ENCODE data around the gene MED13L.
A peak's percentile ranks its signal among the peaks of the same experiment; 100 is the strongest.
"Not testable (repeated sequence)": the region's sequence is repeated elsewhere in the genome, so short reads cannot be mapped to it uniquely, and the experiment has no call there.

Gene MED13L

DNA sequence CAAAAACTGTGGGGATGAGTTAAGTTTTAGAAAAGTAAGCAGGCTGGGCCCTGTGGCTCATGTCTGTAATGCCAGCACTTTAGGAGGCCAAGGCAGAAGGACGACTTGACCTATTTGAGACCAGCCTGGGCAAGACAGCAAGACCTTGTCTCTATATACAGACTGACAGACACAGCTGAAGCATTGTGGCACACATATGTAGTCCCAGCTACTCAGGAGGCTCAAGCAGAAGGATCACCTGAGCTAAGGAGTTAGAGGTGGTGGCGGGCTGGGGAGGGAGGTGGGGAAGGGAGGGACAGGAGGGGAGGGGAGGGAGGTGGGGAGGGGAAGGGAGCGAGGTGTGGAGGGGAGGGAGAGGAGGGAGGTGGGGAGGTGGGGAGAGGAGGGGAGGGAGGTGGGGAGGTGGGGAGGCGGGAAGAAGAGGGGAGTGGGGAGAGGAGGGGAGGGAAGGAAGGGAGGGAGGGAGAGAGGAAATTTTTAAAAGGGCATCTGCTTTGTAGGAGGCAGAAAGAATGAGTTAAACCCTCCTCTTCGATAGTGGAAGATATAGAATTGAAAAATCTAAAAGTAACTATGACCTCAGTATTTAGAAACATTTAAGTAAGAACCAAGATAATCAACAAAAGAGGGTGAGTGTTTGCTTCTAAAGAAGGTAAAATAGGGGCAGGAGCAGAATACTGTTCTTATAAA, 30.9 kb downstream of the MED13L start:
- DNase-seq = no peak

DNA sequence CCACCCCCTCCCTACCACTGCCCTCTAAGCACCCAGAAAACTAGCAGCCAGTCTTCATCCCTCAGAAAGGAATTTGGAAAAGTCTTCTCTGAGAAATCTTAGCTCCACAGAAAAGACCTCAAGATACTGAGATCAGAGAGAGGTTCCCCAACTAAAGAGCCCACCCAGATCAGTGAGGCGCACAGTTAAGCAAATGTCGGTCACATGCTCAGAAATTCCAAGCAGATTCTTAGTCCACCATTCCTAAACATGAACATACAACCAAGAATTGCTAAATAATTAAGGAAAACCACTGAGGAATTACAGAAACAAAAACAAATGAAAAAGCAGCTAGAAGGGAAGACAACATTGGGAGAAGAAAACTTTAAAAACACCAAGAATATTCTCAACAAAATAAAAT, 32.3 kb downstream of the MED13L start:
- no peak for DNase-seq

- DNase-seq = no peak
These were observed 32.9 kb downstream of the MED13L start for GRCh38 chr12:116244474-116245090.

GRCh38 chr12:116244001-116244400, 33.5 kb downstream of the MED13L start:
- peak; percentile 49 to 55 for DNase-seq

- no peak for DNase-seq
These were observed 34.8 kb downstream of the MED13L start for GRCh38 chr12:116242740-116243139.

DNA sequence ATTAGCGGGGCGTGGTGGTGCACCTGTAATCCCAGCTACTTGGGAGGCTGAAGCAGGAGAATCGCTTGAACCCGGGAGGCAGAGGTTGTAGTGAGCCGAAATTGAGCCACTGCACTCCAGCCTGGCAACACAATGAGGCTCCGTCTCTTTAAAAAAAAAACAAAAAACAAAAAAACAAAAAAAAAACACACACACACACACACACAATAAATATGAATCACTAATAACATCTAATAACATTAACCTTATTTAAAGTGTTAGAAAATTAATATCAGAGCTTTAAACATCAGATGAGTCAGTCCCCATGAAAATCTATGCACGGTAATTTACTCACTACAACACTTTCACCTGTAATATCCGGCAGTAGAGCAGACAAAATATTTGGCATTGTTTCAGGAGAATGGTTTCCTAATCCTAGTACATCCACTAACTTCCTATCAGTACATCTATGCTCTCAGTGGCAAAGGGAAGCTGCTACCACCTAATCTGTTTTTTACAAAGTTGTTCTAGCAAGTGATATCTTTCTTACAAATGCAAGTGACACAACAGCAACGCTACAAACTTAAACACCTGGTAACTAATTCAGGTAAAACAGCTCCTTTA, 36.2 kb downstream of the MED13L start:
- no peak for DNase-seq

GRCh38 chr12:116238570-116239119, 38.8 kb downstream of the MED13L start:
- not testable (repeated sequence) for DNase-seq

DNA sequence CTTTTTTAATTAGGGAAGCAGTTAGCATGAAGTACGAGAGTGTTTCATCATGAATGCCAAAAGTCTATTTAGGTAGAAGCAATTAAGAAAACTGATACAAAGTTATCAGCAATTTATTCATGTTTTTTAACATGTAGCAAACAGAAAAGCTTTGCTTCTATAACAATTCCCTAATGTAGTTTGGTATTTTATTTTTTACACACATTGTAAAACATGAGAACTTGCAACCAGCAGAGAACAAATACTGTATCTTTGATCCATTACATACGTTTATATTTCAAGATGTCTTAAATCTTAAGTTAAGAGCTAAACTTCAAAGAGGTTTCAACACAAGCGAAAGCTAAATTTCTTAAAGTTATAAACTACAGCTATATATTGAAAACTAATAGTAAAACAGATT, 39.3 kb downstream of the MED13L start:
- DNase-seq = no peak

GRCh38 chr12:116236976-116237375, 40.5 kb downstream of the MED13L start:
- no peak for DNase-seq

DNA sequence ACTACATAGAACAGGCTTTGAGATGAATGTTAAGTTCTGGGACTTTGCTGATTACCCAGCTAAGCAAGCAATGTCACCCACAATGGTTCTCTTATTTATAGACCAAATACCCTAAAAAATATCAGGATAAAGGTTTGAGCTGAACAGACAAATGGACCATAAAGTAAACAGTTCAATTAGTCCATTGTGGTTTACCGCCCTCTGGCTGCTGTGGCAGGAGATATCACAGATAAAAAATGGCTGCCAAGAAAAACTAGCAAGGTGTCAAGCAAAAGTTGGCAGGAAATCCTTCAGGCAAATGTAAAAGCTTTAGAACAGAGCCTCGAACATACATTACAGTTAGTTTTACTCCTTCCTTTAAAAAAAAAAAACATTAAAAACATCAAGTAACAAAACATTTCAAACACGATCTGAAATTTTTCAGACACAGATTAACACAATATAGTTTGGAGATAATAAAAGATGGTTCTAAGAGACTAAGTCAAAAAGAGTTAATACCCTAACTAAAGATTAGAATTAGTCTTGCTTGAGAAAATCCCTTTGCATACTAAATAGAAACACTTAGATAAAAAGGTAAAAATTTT, 41.3 kb downstream of the MED13L start:
- DNase-seq = peak; percentile 27 to 47

- not testable (repeated sequence) for DNase-seq
These were observed 43.3 kb downstream of the MED13L start for GRCh38 chr12:116234148-116234547.

DNA sequence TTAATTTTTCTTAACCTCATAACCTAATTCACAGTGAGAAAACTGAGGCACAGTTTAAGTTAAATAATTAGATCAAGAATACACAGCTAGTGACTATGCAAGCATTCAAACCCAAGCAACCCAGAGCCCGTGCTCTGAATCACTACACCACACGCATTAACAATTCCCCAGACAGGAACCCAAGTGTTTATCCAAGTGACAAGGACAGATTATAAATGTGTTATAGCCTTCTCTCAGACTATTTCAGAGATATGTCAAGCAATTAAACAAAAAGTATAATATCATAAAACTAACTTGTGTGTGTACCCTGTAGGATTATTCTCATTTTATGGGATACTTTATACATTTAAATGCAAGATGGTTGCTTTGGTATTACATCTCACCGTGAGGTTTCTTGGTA, 43.8 kb downstream of the MED13L start:
- no peak for DNase-seq

GRCh38 chr12:116227811-116228210, 49.7 kb downstream of the MED13L start:
- no peak for DNase-seq

GRCh38 chr12:116226026-116226425, 51.5 kb downstream of the MED13L start:
- no peak for DNase-seq

GRCh38 chr12:116222358-116222757, 55.1 kb downstream of the MED13L start:
- no peak for DNase-seq

GRCh38 chr12:116220756-116221155, 56.7 kb downstream of the MED13L start:
- no peak for DNase-seq

DNA sequence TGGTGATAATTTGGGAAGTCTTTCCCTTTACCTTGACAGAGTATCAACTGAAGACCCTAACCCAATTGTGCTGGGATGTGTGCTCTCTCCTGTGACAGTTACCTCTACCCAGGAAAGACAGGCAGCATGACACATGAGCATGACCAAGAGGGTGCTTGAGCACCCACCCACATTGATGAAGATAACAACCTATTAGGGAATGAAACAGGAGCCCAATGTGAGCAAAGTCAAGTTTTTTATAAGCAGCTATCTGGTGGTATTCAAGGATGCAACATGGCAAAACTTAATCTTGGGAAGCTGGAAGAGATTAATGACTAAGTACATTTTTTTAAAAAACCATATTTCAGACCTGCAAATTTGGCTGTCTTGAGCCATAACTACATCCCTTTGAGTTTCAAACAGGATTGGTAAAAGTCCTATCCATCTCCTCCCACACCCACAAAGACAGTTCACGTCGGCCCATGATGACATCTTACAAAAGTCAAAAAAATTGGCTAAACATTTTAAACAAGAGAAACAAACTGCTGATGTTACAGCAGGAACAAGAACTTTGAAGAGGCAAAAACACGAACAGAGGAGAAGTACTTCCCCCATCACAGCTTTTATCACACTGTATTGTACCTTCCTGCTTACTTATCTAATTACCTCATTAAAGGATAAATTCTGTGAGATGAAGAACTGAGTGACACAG, 60.3 kb downstream of the MED13L start:
- DNase-seq = peak; percentile 35 to 52

DNA sequence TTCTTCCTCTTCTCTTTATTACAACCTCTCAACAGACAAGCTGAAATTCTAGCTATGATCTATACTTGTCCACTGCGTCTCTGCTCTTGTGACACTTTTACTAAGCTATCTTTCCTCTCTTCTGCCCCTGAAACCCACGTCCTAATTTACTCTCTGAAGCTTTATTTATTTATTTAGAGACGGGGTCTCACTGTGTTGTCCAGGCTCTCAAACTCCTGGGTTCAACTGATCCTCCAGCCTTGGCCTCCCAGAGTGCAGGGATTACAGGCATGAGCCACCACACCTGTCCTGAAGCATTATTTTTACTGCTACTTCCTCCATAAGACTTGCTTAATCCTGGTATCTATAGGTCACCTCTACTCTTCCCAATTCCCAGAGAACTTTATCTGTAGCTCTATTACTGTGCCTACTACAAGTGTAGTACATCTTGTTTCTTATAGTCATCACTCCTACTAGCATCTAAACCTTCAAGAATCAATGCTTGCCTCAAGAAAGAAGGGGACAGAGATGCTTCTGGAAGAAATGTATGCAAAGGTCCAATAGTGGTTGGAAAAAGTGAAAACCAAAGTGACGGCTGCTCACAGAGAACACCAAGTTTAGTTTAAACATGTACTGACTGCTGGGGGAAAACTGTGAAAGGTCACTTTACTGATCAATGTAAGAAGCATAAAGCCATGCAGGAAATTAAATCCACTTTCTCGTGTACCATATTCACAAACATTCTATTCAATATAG, 61.3 kb downstream of the MED13L start:
- DNase-seq = no peak

DNA sequence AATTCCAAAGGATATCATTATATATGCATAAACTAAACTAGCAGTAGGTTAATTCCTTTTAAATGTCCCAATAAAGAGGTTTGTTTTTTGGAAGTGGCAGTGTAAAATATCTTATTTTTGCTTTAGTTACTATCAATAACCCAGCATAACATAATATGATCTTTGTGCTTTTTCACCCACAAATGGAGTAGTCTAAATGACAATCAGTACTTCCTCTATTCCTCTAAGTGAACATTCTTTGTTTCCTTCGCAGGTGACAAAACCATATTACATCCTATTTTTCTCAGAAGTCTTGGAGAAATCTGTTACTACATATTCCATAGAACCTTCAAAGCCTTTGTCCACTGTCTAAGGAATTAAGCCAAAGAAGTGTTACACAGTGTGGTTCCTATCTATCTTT, 62.5 kb downstream of the MED13L start:
- no peak for DNase-seq

DNA sequence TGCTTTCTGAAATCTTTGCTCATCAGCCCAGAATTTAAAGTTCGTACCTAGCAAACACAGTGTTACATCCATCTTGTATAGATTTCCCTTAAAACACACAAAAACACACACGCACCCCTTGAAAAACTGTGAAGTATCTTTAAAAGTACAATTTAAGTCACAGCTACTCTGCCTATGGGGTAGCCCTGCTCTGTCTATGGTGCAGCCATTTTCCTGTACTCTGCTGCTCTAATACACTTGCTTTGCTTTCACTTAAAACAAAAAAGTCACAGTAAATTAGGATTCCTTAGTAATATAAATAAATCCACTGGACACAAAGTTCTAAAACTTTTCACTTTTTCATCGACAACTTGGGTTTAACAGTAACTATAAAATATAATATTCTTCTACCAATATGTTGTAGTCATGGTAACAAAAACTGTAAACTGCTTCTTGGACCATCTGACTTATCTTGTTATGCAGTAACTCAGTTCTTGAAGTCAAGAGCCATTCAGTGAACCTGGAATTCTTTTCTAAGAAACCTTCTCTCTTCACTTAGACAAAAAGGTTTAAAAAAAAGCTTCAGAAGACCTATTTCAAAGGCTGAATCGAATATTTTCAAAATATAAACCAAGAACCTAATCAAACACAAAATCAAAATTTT, 63.5 kb downstream of the MED13L start:
- DNase-seq = no peak

- DNase-seq = no peak
These were observed 64.5 kb downstream of the MED13L start for GRCh38 chr12:116213014-116213413.

DNA sequence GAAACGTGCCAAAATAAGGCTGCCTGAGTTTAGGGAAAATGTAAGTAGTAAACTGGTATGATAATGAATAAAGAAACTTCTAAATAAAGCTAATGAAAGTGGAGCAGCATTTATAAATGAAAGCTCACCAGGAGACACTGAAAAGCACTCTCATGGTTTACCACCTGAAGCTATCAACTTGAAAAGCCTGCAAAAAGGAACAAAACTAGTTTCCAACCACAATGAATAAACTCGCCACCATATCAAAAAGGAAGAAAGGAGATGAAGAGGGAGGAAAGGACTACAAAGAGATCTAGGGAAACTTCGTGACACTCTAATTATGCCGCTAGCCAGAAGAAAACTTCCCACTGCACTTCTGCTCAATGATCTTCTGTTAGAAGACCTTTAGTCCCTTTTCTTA, 66.7 kb downstream of the MED13L start:
- DNase-seq = no peak
